KMS-11 (cell line): Measurements from ENCODE around the gene DLG2.

Experiments used
- H2AFZ ChIP-seq: fragments of 200-600 bp; sonication (generic); 2 replicates; pipeline ENCODE4 v1.6.1; 2016; ENCODE audit warnings: antibody characterized with exemption, mixed run types, low read depth
- H3K27ac ChIP-seq: fragments of 200-600 bp; sonication (generic); 2 replicates; pipeline ENCODE4 v1.6.1; 2016; ENCODE audit warnings: mild to moderate bottlenecking, mixed run types
- H3K27me3 ChIP-seq: fragments of 200-600 bp; sonication (generic); 2 replicates; pipeline ENCODE4 v1.6.1; 2017; ENCODE audit warnings: mild to moderate bottlenecking, low read depth, mixed run types, moderate library complexity; ENCODE audit not compliant: insufficient read depth
- H3K36me3 ChIP-seq: fragments of 200-600 bp; sonication (generic); 2 replicates; pipeline ENCODE4 v1.6.1; 2017; ENCODE audit warnings: mild to moderate bottlenecking, mixed run types; ENCODE audit not compliant: insufficient read depth
- H3K4me1 ChIP-seq: fragments of 200-600 bp; sonication (generic); 2 replicates; pipeline ENCODE4 v1.6.1; 2016; ENCODE audit warnings: mild to moderate bottlenecking, low read depth, mixed run types; ENCODE audit not compliant: poor library complexity, severe bottlenecking
- H3K4me2 ChIP-seq: fragments of 200-600 bp; sonication (generic); 2 replicates; pipeline ENCODE4 v1.7.0; 2016; ENCODE audit warnings: mild to moderate bottlenecking, mixed run types
- H3K4me3 ChIP-seq: fragments of 200-600 bp; sonication (generic); IDR thresholded peaks from 2 replicates; pipeline ENCODE4 v1.6.1; 2017; ENCODE audit warnings: low read depth, low read length, mixed read lengths; ENCODE audit not compliant: insufficient read depth
- H3K79me2 ChIP-seq: fragments of 200-600 bp; sonication (generic); 2 replicates; pipeline ENCODE4 v1.6.1; 2016; ENCODE audit warnings: low read depth, mixed run types; ENCODE audit not compliant: insufficient read depth
- H3K9ac ChIP-seq: fragments of 200-600 bp; sonication (generic); 2 replicates; pipeline ENCODE4 v1.6.1; 2016; ENCODE audit warnings: mild to moderate bottlenecking, mixed run types
- H4K20me1 ChIP-seq: fragments of 200-600 bp; sonication (generic); 2 replicates; pipeline ENCODE4 v1.6.1; 2016; ENCODE audit warnings: mild to moderate bottlenecking, mixed run types; ENCODE audit not compliant: insufficient read depth
- CTCF ChIP-seq: fragments of 200-600 bp; sonication (generic); conservative IDR thresholded peaks from 2 replicates; pipeline ENCODE4 v1.6.1; 2017; ENCODE audit warnings: low read depth, mild to moderate bottlenecking, antibody characterized with exemption, low read length, moderate library complexity, mixed read lengths

The DLG2 gene

DNA sequence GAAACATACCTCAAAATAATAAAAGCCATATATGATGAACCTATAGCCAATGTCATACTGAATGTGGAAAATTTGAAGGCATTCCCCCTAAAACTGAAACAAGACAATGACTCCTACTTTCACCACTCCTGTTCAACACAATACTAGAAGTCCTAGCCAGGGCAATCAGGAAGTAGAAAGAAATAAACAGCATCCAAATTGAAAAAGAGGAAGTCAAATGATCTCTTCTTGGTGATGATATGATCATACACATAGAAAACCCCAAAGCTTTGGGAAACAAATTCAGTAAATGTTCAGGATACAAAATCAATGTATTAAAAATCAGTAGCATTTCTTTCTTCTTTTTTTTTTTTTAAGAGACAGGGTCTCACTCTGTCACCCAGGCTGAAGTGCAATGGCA is 109.9 kb downstream of the DLG2 start:
- H3K27ac ChIP-seq = no peak overlapping the region
- no peaks in the 10 kb centered on the region for H3K4me1 ChIP-seq
- no peak overlapping the region for H2AFZ ChIP-seq
- no peaks in the 10 kb centered on the region for H3K36me3 ChIP-seq
- no peak overlapping the region for H3K4me2 ChIP-seq
- H3K79me2 ChIP-seq = no peaks in the 10 kb centered on the region
- no peaks in the 10 kb centered on the region for H4K20me1 ChIP-seq
- no peak overlapping the region for H3K9ac ChIP-seq
- no peak for TF ChIP-seq CTCF
- no peaks in the 10 kb centered on the region for H3K27me3 ChIP-seq
- no peak overlapping the region for H3K4me3 ChIP-seq

DNA sequence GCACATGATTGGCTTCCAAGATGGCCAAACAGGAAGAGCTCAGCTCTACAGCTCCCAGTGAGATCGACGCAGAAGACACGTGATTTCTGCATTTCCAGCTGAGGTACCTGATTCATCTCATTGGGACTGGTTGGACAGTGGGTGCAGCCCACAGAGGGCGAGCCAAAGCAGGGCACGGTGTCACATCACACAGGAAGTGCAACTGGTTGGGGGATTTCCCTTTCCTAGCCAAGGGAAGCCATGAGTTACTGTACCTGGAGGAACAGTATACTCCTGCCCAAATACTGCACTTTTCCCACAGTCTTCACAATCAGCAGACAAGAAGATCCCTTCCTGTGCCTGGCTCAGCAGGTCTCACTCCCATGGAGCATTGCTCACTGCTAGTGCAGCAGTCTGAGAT is 131.2 kb downstream of the DLG2 start:
- no peaks in the 10 kb centered on the region for H3K27me3 ChIP-seq
- TF ChIP-seq CTCF = no peak
- H4K20me1 ChIP-seq = no peaks in the 10 kb centered on the region

DNA sequence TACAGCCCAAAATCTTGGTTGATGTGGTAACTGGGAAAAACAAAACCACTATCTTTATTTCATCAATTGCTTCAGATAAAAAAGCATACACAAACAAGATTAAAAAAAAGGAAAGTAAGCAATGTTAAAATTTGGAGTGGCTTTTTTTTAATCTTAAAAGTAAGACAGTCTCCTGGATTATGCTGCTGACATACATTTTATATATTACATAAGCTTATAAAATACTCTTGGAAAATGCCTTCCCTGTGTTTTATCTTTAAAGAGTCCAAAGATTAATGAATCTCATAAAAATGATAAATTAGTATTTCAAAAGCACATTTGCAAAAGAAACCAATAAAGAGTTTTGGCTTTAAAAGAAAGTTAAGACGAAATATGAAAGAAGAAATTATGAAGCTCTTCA is 132.7 kb downstream of the DLG2 start:
- no peak for TF ChIP-seq CTCF
- Histone ChIP-seq H3K4me1 (no peaks in the 10 kb centered on the region), H3K9ac (no peak overlapping the region)

More for the DNA sequence above, 131.2 kb downstream of the DLG2 start:
- H3K79me2 ChIP-seq = no peaks in the 10 kb centered on the region
- no peaks in the 10 kb centered on the region for H3K4me1 ChIP-seq
- H3K4me3 ChIP-seq = no peak overlapping the region
- H3K36me3 ChIP-seq = no peaks in the 10 kb centered on the region
- no peak overlapping the region for H3K4me2 ChIP-seq
- no peak overlapping the region for H3K27ac ChIP-seq
- no peak overlapping the region for H3K9ac ChIP-seq
- H2AFZ ChIP-seq = no peak overlapping the region

GRCh38 chr11:85485902-85486301 is 141.2 kb downstream of the DLG2 start:
- Histone ChIP-seq H3K9ac (no peak overlapping the region), H3K36me3 (no peaks in the 10 kb centered on the region), H4K20me1 (no peaks in the 10 kb centered on the region), H2AFZ (no peak overlapping the region), H3K27ac (no peak overlapping the region), H3K27me3 (no peaks in the 10 kb centered on the region), H3K79me2 (no peaks in the 10 kb centered on the region), H3K4me1 (no peaks in the 10 kb centered on the region), H3K4me3 (no peak overlapping the region), H3K4me2 (no peak overlapping the region)
- TF ChIP-seq CTCF = no peak

More for the DNA sequence above, 132.7 kb downstream of the DLG2 start:
- no peak overlapping the region for H2AFZ ChIP-seq
- H3K4me3 ChIP-seq = no peak overlapping the region
- H3K27me3 ChIP-seq = no peaks in the 10 kb centered on the region
- H3K79me2 ChIP-seq = no peaks in the 10 kb centered on the region
- no peak overlapping the region for H3K27ac ChIP-seq
- H4K20me1 ChIP-seq = no peaks in the 10 kb centered on the region
- H3K4me2 ChIP-seq = no peak overlapping the region
- H3K36me3 ChIP-seq = no peaks in the 10 kb centered on the region
